PC-3 (cell line): ENCODE results near the gene PACSIN3. TPM values are rescaled to one million over a fixed set of nuclear protein-coding genes. Genes with fewer than 3 reads are reported as not detected.

Experiments used
- ATAC-seq: fragments of 200-7000 bp; cut with Tn5 transposase; 2 replicates; pipeline ENCODE4 v1.9.1; 2020; ENCODE audit warnings: mild to moderate bottlenecking, moderate library complexity
- BruUV-seq: library from RNA; stranded (reverse); fragments of 400-500 nt; replicated peaks from 2 replicates; lab custom pipeline; 2021; lab: Mats Ljungman, UMichigan
- CTCF ChIA-PET: fragments of 300-600 bp; sonication (Branson Sonifier 250); formaldehyde crosslinking; loops from one replicate; lab custom pipeline; 2022; ENCODE audit warnings: antibody characterized with exemption; lab: Charles Lee
- POLR2A ChIA-PET: fragments of 300-600 bp; sonication (Branson Sonifier 250); formaldehyde crosslinking; loops from one replicate; lab custom pipeline; 2022; ENCODE audit warnings: antibody characterized with exemption; ENCODE audit not compliant: unreplicated experiment; lab: Charles Lee
- DNase-seq: peaks from one replicate; pipeline ENCODE4 v3.0.0-alpha.2; 2015
- H2AFZ ChIP-seq: fragments of 300-600 bp; sonication (generic); 2 replicates; pipeline ENCODE4 v1.6.0; 2016; ENCODE audit warnings: antibody characterized with exemption, low read length
- H3F3A ChIP-seq: fragments of 300-600 bp; sonication (generic); one replicate; pipeline ENCODE4 v1.6.0; 2017; ENCODE audit warnings: antibody characterized with exemption, low read length, control low read depth, mild to moderate bottlenecking; ENCODE audit not compliant: unreplicated experiment
- H3K27ac ChIP-seq: fragments of 300-600 bp; sonication (generic); 2 replicates; pipeline ENCODE4 v1.5.1; 2016; ENCODE audit warnings: mild to moderate bottlenecking, low read length
- H3K27me3 ChIP-seq: fragments of 300-600 bp; sonication (generic); 2 replicates; pipeline ENCODE4 v1.6.1; 2016; ENCODE audit warnings: low read length, mixed read lengths
- H3K36me3 ChIP-seq: fragments of 300-600 bp; sonication (generic); 2 replicates; pipeline ENCODE4 v1.6.1; 2016; ENCODE audit warnings: low read depth, mixed run types, low read length, mixed read lengths
- H3K4me1 ChIP-seq: fragments of 300-600 bp; sonication (generic); 2 replicates; pipeline ENCODE4 v1.5.1; 2016; ENCODE audit warnings: low read length; ENCODE audit not compliant: insufficient read depth
- H3K4me2 ChIP-seq: fragments of 300-600 bp; sonication (generic); 2 replicates; pipeline ENCODE4 v1.6.0; 2016; ENCODE audit warnings: low read length
- H3K4me3 ChIP-seq: fragments of 300-600 bp; sonication (generic); 2 replicates; pipeline ENCODE4 v1.5.1; 2016; ENCODE audit warnings: mild to moderate bottlenecking, low read length, mixed read lengths
- H3K79me2 ChIP-seq: fragments of 300-600 bp; sonication (generic); 2 replicates; pipeline ENCODE4 v1.6.1; 2017; ENCODE audit warnings: low read length, mixed read lengths
- H3K9ac ChIP-seq: fragments of 300-600 bp; sonication (generic); 2 replicates; pipeline ENCODE4 v1.6.0; 2016; ENCODE audit warnings: mild to moderate bottlenecking, low read length
- H3K9me2 ChIP-seq: fragments of 300-600 bp; sonication (generic); replicated peaks from 2 replicates; pipeline ENCODE4 v1.6.1; 2016; ENCODE audit warnings: mixed run types, low read length, mixed read lengths
- H3K9me3 ChIP-seq: fragments of 300-600 bp; sonication (generic); 2 replicates; pipeline ENCODE4 v1.6.1; 2016; ENCODE audit warnings: low read length, mixed read lengths
- H4K20me1 ChIP-seq: fragments of 300-600 bp; sonication (generic); 2 replicates; pipeline ENCODE4 v1.6.1; 2016; ENCODE audit warnings: low read length, mixed read lengths
- CTCF ChIP-seq: fragments of 300-600 bp; sonication (generic); conservative IDR thresholded peaks from 2 replicates; pipeline ENCODE4 v1.5.1; 2017; ENCODE audit warnings: antibody characterized with exemption, low read depth, mild to moderate bottlenecking, low read length
- EZH2 ChIP-seq: fragments of 300-600 bp; sonication (generic); IDR thresholded peaks from one replicate; pipeline ENCODE4 v1.6.1; 2017; ENCODE audit warnings: antibody characterized with exemption, mild to moderate bottlenecking, low read length; ENCODE audit not compliant: unreplicated experiment
- EZH2phosphoT487 ChIP-seq: fragments of 300-600 bp; sonication (generic); IDR thresholded peaks from 2 replicates; pipeline ENCODE4 v1.6.1; 2018; ENCODE audit warnings: mild to moderate bottlenecking, antibody characterized with exemption, low read length, borderline replicate concordance
- intact Hi-C: fragments of 100-400 bp; cut with micrococcal nuclease; formaldehyde crosslinking; loops from 2 replicates; pipeline ENCODE4 v1.9.0; 2023
- total RNA-seq: library from RNA; depleted of rRNA; stranded (reverse); fragments of >200 nt; gene quantifications from 2 replicates; pipeline ENCODE4 v1.2.3, GENCODE V29; 2014

PACSIN3 gene
- total RNA-seq, 1 experiment from 2014 or later = 83.9 TPM

- ATAC-seq = no peak
- CTCF ChIA-PET = no interaction called here
Observed at GRCh38 chr11:47156951-47157350, 29.3 kb downstream of the PACSIN3 start.

GRCh38 chr11:47156333-47156732 is 29.9 kb downstream of the PACSIN3 start:
- H3K27ac ChIP-seq = no peak overlapping the region
- CTCF ChIA-PET = no interaction called here
- H3K27me3 ChIP-seq = no peaks in the 10 kb centered on the region
- no peaks in the 10 kb centered on the region for H3K36me3 ChIP-seq
- BruUV-seq = no TSS peak
- TF ChIP-seq CTCF = no peak
- no peaks in the 10 kb centered on the region for H3K4me1 ChIP-seq
- H4K20me1 ChIP-seq = no peaks in the 10 kb centered on the region
- H3F3A ChIP-seq = no peaks in the 10 kb centered on the region
- no peak overlapping the region for H3K9ac ChIP-seq
- no peak overlapping the region for H3K4me2 ChIP-seq
- POLR2A ChIA-PET = no interaction called here
- no peak for DNase-seq
- intact Hi-C loops = no loop called here
- H3K4me3 ChIP-seq = no peak overlapping the region
- no peak overlapping the region for H2AFZ ChIP-seq
- no peaks in the 10 kb centered on the region for H3K9me3 ChIP-seq
- no peak for ATAC-seq
- no peaks in the 10 kb centered on the region for H3K79me2 ChIP-seq
- H3K9me2 ChIP-seq = no peaks in the 10 kb centered on the region

More at GRCh38 chr11:47156951-47157350, 29.3 kb downstream of the PACSIN3 start:
- Histone ChIP-seq H3F3A (no peaks in the 10 kb centered on the region), H3K9me2 (no peaks in the 10 kb centered on the region), H3K4me3 (no peak overlapping the region), H3K9ac (no peak overlapping the region), H4K20me1 (no peaks in the 10 kb centered on the region), H3K36me3 (no peaks in the 10 kb centered on the region), H2AFZ (no peak overlapping the region), H3K27ac (no peak overlapping the region), H3K4me2 (no peak overlapping the region), H3K4me1 (no peaks in the 10 kb centered on the region), H3K79me2 (no peaks in the 10 kb centered on the region), H3K9me3 (no peaks in the 10 kb centered on the region), H3K27me3 (no peaks in the 10 kb centered on the region)
- no TSS peak for BruUV-seq
- TF ChIP-seq EZH2phosphoT487 = no peak
- no peak for TF ChIP-seq EZH2
- TF ChIP-seq CTCF = no peak
- intact Hi-C loops = no loop called here
- POLR2A ChIA-PET = no interaction called here
- no peak for DNase-seq

- ChIA-PET POLR2A (interaction anchor here (0.6 kb wide), 1 partner anchor 153 kb away, joined by 4 read pairs; no protein-coding TSS in a partner anchor), CTCF (no interaction called here)
- Histone ChIP-seq H3K4me1 (no peaks in the 10 kb centered on the region), H3K4me3 (no peak overlapping the region), H3K79me2 (no peaks in the 10 kb centered on the region), H3K9me3 (no peaks in the 10 kb centered on the region), H3K27ac (no peak overlapping the region), H3K9me2 (no peaks in the 10 kb centered on the region), H2AFZ (no peak overlapping the region), H3K36me3 (no peaks in the 10 kb centered on the region), H3F3A (no peaks in the 10 kb centered on the region), H3K9ac (no peak overlapping the region), H3K27me3 (no peaks in the 10 kb centered on the region), H4K20me1 (no peaks in the 10 kb centered on the region), H3K4me2 (no peak overlapping the region)
- ATAC-seq (no peak), DNase-seq (no peak)
- no TSS peak for BruUV-seq
- TF ChIP-seq EZH2 (no peak), EZH2phosphoT487 (no peak), CTCF (no peak)
- intact Hi-C loops = no loop called here
Observed at GRCh38 chr11:47155879-47156278, 30.4 kb downstream of the PACSIN3 start.
